Measurements from ENCODE around the gene STIM2. TPM values are rescaled to one million over a fixed set of nuclear protein-coding genes. Genes with fewer than 3 reads are reported as not detected.
A peak's percentile ranks its signal among the peaks of the same experiment; 100 is the strongest.

STIM2 gene
- total and polyA plus RNA-seq, 9 of the 15 experiments (the other 6 are each of a cell fraction or from before 2014, with no cell fraction given), result 7.2 to 26.8 (median 15.4) TPM

- peak; percentile 53 for TF ChIP-seq ATF3 (IDR thresholded peaks at IDR 0.05)
- no peak for TF ChIP-seq ATF3 (CRISPR knock-in tag; conservative IDR thresholded peaks at IDR 0.05)
- peak; percentile 80; the same call in 1 of the 2 replicates for TF ChIP-seq PHF8 (IDR thresholded peaks at IDR 0.05; ENCODE audit: borderline replicate concordance, low read length)
- TF ChIP-seq JUNB (CRISPR knock-in tag; conservative IDR thresholded peaks at IDR 0.05), result no peak
- TF ChIP-seq CXXC5 (CRISPR knock-in tag; IDR thresholded peaks at IDR 0.05), result peak; percentile 83
- TF ChIP-seq TEAD1 (CRISPR knock-in tag; IDR thresholded peaks at IDR 0.05), result peak in 1 of 2 experiments; percentile 24; a peak in 1 of 4 replicates
- 0 out of 2 replicates have a peak, but pooled peaks have one; percentile 22 for TF ChIP-seq EP300 (IDR thresholded peaks at IDR 0.05; ENCODE audit: low read length)
- peak; percentile 62 for TF ChIP-seq SMAD4 (CRISPR knock-in tag; conservative IDR thresholded peaks at IDR 0.05)
- TF ChIP-seq ASH1L (IDR thresholded peaks at IDR 0.05; ENCODE audit: borderline replicate concordance, low read depth, partially characterized antibody), result no peak
- peak; percentile 91 for TF ChIP-seq RBFOX2 (IDR thresholded peaks at IDR 0.05; ENCODE audit: low read depth, low read length)
- peak; percentile 82 for TF ChIP-seq SUPT5H (IDR thresholded peaks at IDR 0.05)
- TF ChIP-seq CTCFL (IDR thresholded peaks at IDR 0.05; ENCODE audit: borderline replicate concordance, insufficient read depth, low read depth, low read length, poor library complexity, severe bottlenecking), result peak; percentile 30
- TF ChIP-seq RERE (CRISPR knock-in tag; IDR thresholded peaks at IDR 0.05; ENCODE audit: borderline replicate concordance), result peak; percentile 62; the same call in 1 of the 2 replicates
- TF ChIP-seq, protein P1, sequence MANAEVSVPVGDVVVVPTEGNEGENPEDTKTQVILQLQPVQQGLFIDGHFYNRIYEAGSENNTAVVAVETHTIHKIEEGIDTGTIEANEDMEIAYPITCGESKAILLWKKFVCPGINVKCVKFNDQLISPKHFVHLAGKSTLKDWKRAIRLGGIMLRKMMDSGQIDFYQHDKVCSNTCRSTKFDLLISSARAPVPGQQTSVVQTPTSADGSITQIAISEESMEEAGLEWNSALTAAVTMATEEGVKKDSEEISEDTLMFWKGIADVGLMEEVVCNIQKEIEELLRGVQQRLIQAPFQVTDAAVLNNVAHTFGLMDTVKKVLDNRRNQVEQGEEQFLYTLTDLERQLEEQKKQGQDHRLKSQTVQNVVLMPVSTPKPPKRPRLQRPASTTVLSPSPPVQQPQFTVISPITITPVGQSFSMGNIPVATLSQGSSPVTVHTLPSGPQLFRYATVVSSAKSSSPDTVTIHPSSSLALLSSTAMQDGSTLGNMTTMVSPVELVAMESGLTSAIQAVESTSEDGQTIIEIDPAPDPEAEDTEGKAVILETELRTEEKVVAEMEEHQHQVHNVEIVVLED (CRISPR knock-in tag; IDR thresholded peaks at IDR 0.05), result peak; percentile 63
- 0 out of 2 replicates have a peak, but pooled peaks have one; percentile 38 for TF ChIP-seq ZNF644 (tag; IDR thresholded peaks at IDR 0.05; ENCODE audit: low read depth)
- TF ChIP-seq ZNF143 (CRISPR knock-in tag; IDR thresholded peaks at IDR 0.05), result peak; percentile 42; the same call in 1 of the 2 replicates
These were observed 3.2 kb upstream of the STIM2 start (continued) for GRCh38 chr4:26857278-26858034.

Data from K562 (cell line).